Renal cortex interstitium (tissue), 15 donors: ENCODE measurements around the gene ATG4C. TPM values are rescaled to one million over a fixed set of nuclear protein-coding genes. Genes with fewer than 3 reads are reported as not detected.
"Not testable (repeated sequence)": the region's sequence is repeated elsewhere in the genome, so short reads cannot be mapped to it uniquely, and the experiment has no call there.

ENCODE experiments used
- DNase-seq, 11 donors: peaks; one replicate each; pipeline ENCODE4 v3.0.0-alpha.2; 2013; ENCODE audit warnings: low read depth in 9 of 11, low spot score in 4 of 11; ENCODE audit errors: extremely low read depth in 1 of 11
- long read RNA-seq, 16 experiments: transcript quantifications; one replicate each; lab custom pipeline, GENCODE V29; 2026
- polyA plus RNA-seq, 3 donors: library from polyadenylated mRNA; unstranded; fragments of 120-200 nt; gene quantifications; one replicate each; pipeline ENCODE4 v1.2.1, GENCODE V29; 2013; ENCODE audit not compliant: insufficient read length in 3 of 3

ATG4C gene
- polyA plus RNA-seq, result 10 to 100 TPM; 16.5 to 20.5 (median 20.4) TPM
- long read RNA-seq, donor 1, partial matches to known transcripts, result 0 of 3 reads
- long read RNA-seq, donor 1, other reads (novel, unspliced or antisense), result 0 of 3 reads
- long read RNA-seq, donor 2, partial matches to known transcripts, result 0 of 3 reads
- long read RNA-seq, donor 2, other reads (novel, unspliced or antisense), result 0 of 3 reads
- long read RNA-seq, donor 3, partial matches to known transcripts, result 0 of 6 reads
- long read RNA-seq, donor 3, other reads (novel, unspliced or antisense), result 0 of 6 reads
- long read RNA-seq, donor 4, partial matches to known transcripts, result 0 of 4 reads
- long read RNA-seq, donor 4, other reads (novel, unspliced or antisense), result 0 of 4 reads
- long read RNA-seq, donor 5, result 0 reads
- long read RNA-seq, donor 6, partial matches to known transcripts, result 0 of 2 reads
- long read RNA-seq, donor 6, other reads (novel, unspliced or antisense), result 0 of 2 reads
- long read RNA-seq, donor 7, transcript ATG4C-201 (11 exons, 2,938 nt), result major isoform, 7 of 8 reads
- long read RNA-seq, donor 7, partial matches to known transcripts, result 0 of 8 reads
- long read RNA-seq, donor 7, other reads (novel, unspliced or antisense), result 0 of 8 reads
- long read RNA-seq, donor 8, transcript ATG4C-201 (11 exons, 2,938 nt), result major isoform, 7 of 11 reads
- long read RNA-seq, donor 8, partial matches to known transcripts, result 0 of 11 reads
- long read RNA-seq, donor 8, other reads (novel, unspliced or antisense), result 0 of 11 reads
- long read RNA-seq, donor 9, partial matches to known transcripts, result 0 of 4 reads
- long read RNA-seq, donor 9, other reads (novel, unspliced or antisense), result 0 of 4 reads
- long read RNA-seq, donor 10, partial matches to known transcripts, result 0 of 6 reads
- long read RNA-seq, donor 10, other reads (novel, unspliced or antisense), result 0 of 6 reads
- long read RNA-seq, donor 11, transcript ATG4C-201 (11 exons, 2,938 nt), result major isoform, 5 of 7 reads
- long read RNA-seq, donor 11, partial matches to known transcripts, result 0 of 7 reads
- long read RNA-seq, donor 11, other reads (novel, unspliced or antisense), result 0 of 7 reads
- long read RNA-seq, donor 12, partial matches to known transcripts, result 0 of 3 reads
- long read RNA-seq, donor 12, other reads (novel, unspliced or antisense), result 0 of 3 reads
- long read RNA-seq, donor 13, transcript ATG4C-201 (11 exons, 2,938 nt), result major isoform, 6 of 10 reads
- long read RNA-seq, donor 13, partial matches to known transcripts, result 0 of 10 reads
- long read RNA-seq, donor 13, other reads (novel, unspliced or antisense), result 0 of 10 reads
- long read RNA-seq, donor 14, partial matches to known transcripts, result 0 of 4 reads
- long read RNA-seq, donor 14, other reads (novel, unspliced or antisense), result 0 of 4 reads
- long read RNA-seq, donor 15, partial matches to known transcripts, result 0 of 4 reads
- long read RNA-seq, donor 15, other reads (novel, unspliced or antisense), result 0 of 4 reads
- long read RNA-seq, donor 16, transcript ATG4C-203 (11 exons, 2,890 nt), result minor isoform, 5 of 22 reads
- long read RNA-seq, donor 16, transcript ATG4C-201 (11 exons, 2,938 nt), result major isoform, 10 of 22 reads
- long read RNA-seq, donor 16, partial matches to known transcripts, result 7 of 22 reads
- long read RNA-seq, donor 16, other reads (novel, unspliced or antisense), result 0 of 22 reads

GRCh38 chr1:62783736-62784508 lies at the start of gene ATG4C:
ATG4C (plus strand) TSS chr1:62784132; CDS start chr1:62803787, 19,655 bp downstream.
- peak; percentile 86 to 98 (median 94) for DNase-seq

- no peak for DNase-seq
These were observed 48.3 kb upstream of the ATG4C start for GRCh38 chr1:62735491-62736171.

DNA sequence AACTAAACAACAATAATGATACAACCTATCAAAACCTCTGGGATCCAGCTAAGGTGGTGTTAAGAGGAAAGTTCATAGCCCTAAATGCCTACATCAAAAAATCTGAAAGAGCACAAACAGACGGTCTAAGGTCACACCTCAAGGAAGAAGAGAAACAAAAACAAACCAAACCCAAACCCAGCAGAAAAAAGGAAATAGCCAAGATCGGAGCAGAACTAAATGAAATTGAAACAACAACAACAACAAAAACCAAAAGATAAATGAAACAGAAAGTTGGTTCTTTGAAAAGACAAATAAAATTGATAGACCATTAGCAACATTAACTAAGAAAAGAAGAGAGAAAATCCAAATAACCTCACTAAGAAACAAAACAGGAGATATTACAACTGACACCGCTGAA lies 43.2 kb upstream of the ATG4C start:
- DNase-seq, result not testable (repeated sequence)

GRCh38 chr1:62744611-62745577 lies 39.0 kb upstream of the ATG4C start:
- no peak for DNase-seq

DNA sequence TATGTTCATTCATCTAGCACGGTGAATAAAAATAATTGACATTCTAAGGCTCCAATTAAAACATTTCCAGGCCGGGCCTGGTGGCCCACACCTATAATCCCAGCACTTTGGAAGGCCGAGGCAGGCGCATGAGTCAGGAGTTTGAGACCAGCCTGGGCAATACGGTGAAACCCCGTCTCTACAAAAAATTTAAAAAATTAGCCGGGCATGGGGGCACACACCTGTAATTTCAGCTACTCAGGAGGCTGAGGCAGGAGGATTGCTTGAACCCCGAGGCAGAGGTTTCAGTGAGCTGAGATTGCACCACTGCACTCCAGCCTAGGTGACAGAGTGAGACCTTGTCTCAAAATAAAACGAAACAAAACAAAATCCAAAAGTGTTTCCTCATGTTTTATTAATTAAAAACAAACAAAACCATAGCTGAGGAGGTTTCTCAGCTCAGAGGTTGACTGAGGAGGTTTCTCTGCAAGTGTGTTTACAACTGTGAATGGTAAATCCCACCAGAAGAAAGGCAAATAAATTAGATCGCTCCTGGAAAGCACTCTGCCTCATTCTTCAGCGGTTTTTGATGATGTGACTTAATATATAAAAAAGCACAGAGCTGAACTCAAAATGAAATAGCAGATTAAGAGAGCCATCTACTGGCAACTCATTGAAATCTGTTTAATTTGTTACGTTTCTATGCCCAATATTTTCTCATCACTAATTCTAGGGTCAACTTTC lies 37.7 kb upstream of the ATG4C start:
- peak in 8 of 11 donors; percentile 21 to 51 (median 32) for DNase-seq

DNA sequence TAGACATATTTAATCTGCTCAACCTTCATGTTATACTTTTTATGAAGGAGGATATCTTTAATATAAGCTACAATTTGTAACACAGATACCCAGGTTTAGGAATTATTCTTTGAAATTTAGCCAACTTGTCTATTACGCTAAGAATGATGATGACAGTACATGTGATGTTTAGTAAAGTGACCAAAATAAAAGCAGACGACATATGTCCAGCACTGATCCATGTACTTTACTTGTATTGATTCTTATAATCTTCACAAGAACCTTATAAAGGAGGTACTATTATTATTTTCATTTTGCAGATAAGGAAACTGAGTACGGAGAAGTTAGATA lies 37.2 kb upstream of the ATG4C start:
- no peak for DNase-seq

- DNase-seq, result no peak
These were observed 30.6 kb upstream of the ATG4C start for GRCh38 chr1:62753031-62753965.

DNA sequence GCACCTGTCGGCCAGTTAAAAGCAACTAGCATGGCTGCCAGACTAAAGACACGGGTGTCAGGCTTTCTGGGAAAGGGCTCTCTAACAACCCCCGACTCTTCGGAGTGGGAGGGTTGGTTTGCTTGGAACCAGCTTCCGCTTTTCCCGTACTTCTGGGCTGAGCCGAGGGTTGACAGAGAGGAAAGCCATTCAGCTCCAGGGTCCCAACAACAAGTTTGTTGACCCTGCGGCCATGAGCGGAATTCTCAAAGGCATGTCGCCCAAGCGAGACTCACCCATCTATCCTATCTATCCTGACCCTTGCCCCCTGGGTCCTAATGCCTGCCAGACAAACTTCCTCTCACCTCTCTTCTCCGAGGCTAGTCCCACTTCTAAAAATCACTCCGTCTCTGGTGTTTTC lies 29.0 kb upstream of the ATG4C start:
- not testable (repeated sequence) for DNase-seq

DNA sequence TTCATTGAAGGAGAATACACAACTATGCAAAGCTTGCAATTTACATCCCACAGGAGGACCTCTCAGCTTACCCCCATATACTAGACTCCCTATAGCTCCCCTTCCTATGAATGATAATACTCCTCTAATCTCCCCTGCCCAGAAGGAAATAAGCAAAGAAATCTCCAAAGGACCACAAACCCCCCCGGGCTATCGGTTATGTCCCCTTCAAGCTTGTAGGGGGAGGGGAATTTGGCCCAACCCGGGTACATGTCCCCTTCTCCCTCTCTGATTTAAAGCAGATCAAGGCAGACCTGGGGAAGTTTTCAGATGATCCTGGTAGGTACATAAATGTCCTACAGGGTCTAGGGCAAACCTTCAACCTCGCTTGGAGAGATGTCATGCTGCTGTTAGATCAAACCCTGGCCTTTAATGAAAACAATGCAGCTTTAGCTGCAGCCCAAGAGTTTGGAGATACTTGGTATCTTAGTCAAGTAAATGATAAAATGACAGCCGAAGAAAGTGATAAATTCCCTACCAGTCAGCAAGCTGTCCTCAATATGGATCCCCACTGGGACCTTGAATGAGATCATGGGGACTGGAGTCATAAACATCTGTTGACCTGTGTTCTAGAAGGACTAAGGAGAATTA lies 27.6 kb upstream of the ATG4C start:
- not testable (repeated sequence) for DNase-seq

DNA sequence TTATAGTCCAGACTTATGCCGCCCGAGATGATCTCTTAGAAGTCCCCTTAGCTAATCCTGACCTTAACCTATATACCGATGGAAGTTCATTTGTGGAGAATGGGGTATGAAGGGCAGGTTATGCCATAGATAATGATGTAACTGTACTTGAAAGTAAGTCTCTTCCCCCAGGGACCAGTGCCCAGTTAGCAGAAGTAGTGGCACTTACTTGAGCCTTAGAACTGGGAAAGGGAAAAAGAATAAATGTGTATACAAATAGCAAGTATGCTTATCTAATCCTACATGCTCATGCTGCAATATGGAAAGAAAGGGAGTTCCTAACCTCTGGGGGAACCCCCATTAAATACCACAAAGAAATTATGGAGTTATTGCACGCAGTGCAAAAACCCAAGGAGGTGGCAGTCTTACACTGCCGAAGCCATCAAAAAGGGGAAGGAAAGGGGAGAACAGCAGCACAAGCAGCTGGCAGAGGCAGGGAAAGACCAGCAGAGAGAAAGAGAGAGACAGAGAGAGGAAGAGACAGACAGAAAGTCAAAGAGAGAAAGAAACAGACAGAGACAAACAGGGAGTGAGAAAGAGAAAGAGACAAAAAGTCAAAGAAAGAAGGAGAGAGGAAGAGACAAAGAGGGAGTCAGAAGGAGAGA lies 24.6 kb upstream of the ATG4C start:
- not testable (repeated sequence) for DNase-seq

DNA sequence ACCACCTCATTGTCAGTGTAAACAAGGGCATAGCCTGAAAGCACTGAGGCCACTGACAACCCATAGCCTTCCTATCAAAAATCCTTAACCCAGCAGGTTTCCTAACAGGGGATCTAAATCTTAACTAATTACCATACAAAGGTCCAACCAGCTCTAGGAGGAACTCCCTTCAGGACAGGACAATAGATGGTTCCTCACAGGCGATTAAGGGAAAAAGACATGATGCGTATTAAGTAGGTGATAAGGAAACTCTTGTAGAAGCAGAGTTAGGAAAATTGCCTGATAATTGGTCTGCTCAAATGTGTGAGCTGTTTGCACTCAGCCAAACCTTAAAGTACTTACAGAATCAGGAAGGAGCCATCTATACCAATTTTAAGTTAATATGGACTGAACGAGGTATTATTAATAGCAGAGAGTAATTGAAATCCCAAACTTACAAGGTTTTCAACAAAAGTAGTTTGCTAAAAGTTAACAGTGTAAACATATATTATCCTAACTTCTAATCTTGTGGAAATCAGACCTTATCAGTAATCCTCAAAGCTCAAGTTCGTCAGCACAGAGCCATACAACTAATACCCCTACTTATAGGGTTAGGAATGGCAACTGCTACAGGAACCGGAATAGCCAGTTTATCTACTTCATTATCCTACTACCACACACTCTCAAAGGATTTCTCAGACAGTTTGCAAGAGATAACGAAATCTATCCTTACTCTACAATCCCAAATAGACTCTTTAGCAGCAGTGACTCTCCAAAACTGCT lies 23.7 kb upstream of the ATG4C start:
- DNase-seq, result not testable (repeated sequence)

DNA sequence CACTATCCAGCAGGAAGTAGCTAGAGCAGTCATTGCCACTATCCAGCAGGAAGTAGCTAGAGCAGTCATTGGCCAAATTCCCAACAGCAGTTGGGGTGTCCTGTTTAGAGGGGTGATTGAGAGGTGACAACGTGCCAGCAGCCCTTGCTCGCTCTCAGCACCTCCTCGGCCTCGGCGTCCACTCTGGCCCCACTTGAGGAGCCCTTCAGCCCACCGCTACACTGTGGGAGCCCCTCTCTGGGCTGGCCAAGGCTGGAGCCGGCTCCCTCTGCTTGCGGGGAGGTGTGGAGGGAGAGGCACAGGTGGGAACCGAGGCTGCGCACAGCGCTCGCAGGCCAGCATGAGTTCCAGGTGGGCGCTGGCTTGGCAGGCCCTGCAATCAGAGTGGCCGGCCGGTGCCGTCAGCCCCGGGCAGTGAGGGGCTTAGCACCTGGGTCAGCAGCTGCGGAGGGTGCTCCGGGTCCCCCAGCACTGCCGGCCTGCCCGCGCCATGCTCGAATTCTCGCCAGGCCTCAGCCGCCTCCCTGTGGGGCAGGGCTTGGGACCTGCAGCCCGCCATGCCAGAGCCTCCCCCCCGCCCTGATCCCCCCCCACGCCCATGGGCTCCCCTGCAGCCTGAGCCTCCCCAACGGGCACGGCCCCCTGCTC lies 22.6 kb upstream of the ATG4C start:
- DNase-seq, result not testable (repeated sequence)
